Activated B cell treated with CpG ODN at 0.5 μM for 24 hours (primary cell): Measurements from ENCODE around the gene ZBTB45. TPM values are rescaled to one million over a fixed set of nuclear protein-coding genes. Genes with fewer than 3 reads are reported as not detected.

Source experiments
- ATAC-seq: fragments of 200-7000 bp; cut with Tn5 transposase; one replicate; pipeline ENCODE4 v1.10.0; 2021; ENCODE audit warnings: low read depth, mild to moderate bottlenecking, moderate library complexity
- CTCF ChIA-PET: fragments of 350-600 bp; sonication (Branson Sonifier 250); formaldehyde crosslinking; loops from one replicate; lab custom pipeline; 2021; ENCODE audit warnings: antibody characterized with exemption; lab: Charles Lee
- POLR2A ChIA-PET: fragments of 350-600 bp; sonication (Branson Sonifier 250); formaldehyde crosslinking; loops from one replicate; lab custom pipeline; 2021; ENCODE audit warnings: antibody characterized with exemption; lab: Charles Lee
- DNase-seq: peaks from one replicate; pipeline ENCODE4 v3.0.0; 2022
- H3K27ac Mint-ChIP-seq: one replicate; pipeline ENCODE4 v1.8.0; 2020; ENCODE audit warnings: mixed read lengths
- H3K27me3 Mint-ChIP-seq: one replicate; pipeline ENCODE4 v1.8.0; 2021; ENCODE audit warnings: mixed read lengths
- H3K36me3 Mint-ChIP-seq: one replicate; pipeline ENCODE4 v1.8.0; 2021; ENCODE audit warnings: low read depth, mixed read lengths
- H3K4me1 Mint-ChIP-seq: one replicate; pipeline ENCODE4 v1.8.0; 2021; ENCODE audit warnings: mixed read lengths
- H3K4me3 Mint-ChIP-seq: one replicate; pipeline ENCODE4 v1.8.0; 2020; ENCODE audit warnings: mild to moderate bottlenecking, mixed read lengths
- H3K9me3 Mint-ChIP-seq: one replicate; pipeline ENCODE4 v1.8.0; 2020; ENCODE audit warnings: mixed read lengths
- intact Hi-C: fragments of 100-400 bp; cut with micrococcal nuclease; formaldehyde crosslinking; loops from one replicate; pipeline ENCODE4 v1.15.1; 2024
- total RNA-seq: library from RNA; stranded (reverse); gene quantifications from 2 replicates; pipeline ENCODE4 v1.2.3, GENCODE V29; 2022
- TF ChIP-seq, protein P1 (sequence below): fragments of 200-600 bp; IDR thresholded peaks from one replicate; pipeline ENCODE4 v1.8.0; 2022; ENCODE audit warnings: antibody characterized with exemption, mild to moderate bottlenecking

Gene ZBTB45
- total RNA-seq, 1 donor from 2014 or later: 20.2 TPM

DNA sequence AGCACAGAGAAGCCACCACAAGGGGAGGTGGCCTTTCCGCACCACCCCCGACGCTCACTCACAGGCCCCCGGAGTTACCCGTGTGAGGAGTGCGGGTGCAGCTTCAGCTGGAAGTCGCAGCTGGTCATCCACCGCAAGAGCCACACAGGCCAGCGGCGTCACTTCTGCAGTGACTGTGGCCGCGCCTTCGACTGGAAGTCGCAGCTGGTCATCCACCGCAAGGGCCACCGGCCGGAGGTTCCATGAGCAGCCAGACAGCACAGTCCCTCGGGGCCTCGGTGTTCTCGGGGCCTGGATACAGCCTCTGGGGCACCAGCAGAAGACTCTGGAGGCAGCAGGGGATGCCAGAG, 39.2 kb downstream of the ZBTB45 start:
- CTCF ChIA-PET: no interaction called here
- Mint-ChIP-seq H3K27ac (no peak overlapping the region), H3K27me3 (no peaks in the 10 kb centered on the region), H3K9me3 (no peaks in the 10 kb centered on the region), H3K36me3 (peaks cover 13% of the 10 kb centered on the region), H3K4me3 (no peak overlapping the region), H3K4me1 (peaks cover 9% of the 10 kb centered on the region)
- no peak for ATAC-seq
- intact Hi-C loops: no loop called here
- TF ChIP-seq, protein P1, sequence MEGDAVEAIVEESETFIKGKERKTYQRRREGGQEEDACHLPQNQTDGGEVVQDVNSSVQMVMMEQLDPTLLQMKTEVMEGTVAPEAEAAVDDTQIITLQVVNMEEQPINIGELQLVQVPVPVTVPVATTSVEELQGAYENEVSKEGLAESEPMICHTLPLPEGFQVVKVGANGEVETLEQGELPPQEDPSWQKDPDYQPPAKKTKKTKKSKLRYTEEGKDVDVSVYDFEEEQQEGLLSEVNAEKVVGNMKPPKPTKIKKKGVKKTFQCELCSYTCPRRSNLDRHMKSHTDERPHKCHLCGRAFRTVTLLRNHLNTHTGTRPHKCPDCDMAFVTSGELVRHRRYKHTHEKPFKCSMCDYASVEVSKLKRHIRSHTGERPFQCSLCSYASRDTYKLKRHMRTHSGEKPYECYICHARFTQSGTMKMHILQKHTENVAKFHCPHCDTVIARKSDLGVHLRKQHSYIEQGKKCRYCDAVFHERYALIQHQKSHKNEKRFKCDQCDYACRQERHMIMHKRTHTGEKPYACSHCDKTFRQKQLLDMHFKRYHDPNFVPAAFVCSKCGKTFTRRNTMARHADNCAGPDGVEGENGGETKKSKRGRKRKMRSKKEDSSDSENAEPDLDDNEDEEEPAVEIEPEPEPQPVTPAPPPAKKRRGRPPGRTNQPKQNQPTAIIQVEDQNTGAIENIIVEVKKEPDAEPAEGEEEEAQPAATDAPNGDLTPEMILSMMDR: no peak
- no peak for DNase-seq
- POLR2A ChIA-PET: no interaction called here

DNA sequence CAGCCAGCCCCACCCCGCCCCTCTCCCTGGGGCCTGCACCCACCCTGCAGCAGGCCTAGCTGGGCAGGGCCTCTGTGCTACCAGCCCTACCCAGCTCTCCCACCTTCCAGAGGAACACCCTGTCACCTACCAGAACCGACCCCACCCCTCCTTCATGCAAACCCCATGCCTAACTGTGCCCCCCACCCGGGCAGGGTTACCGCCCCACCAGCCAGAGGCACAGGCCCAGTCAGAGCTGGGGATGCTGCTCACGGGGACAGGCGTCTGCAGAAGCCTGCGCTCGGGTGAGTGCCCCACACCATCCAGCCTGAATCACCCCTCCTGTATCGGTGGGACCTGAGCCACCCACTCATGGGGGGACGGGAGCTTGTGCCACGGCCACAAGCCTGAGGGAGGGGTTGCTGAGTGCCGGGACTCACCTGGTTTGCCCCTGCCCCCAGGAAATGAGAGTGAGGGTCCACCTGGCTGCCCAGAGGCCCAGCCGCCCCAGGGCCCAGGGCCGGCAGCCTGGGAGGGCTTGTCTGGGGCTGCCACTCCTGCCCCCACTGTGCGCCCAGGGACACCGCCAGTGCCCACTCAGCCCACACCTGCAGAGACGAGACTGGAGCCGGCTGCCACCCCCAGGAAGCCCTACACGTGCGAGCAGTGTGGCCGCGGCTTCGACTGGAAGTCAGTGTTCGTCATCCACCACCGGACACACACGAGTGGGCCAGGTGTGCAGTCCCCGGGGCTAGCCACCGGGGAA, 39.7 kb downstream of the ZBTB45 start:
- CTCF ChIA-PET: no interaction called here
- intact Hi-C loops: loop anchor here (5.0 kb wide), 1 partner anchor 37 kb away; the partner anchor contains the start of gene ZBTB45

DNA sequence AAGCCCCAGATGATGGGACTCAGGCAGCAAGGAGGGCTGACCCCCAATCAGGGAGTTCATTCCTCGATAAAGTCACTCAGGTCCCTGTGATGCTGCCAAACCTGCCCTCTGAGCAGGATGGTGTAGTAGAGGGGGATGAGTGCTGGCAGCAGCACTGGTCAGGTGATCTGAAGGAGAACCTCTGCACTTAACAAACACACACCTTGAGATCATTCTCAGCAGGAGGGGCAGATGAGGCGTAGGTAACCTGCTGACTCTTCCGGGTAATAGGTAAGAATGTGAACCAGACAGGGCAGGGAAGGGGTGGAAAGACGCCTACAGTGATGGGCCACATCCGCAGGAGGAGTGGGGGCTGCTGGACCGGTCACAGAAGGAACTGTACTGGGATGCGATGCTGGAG, 40.3 kb downstream of the ZBTB45 start:
- POLR2A ChIA-PET: no interaction called here
- CTCF ChIA-PET: no interaction called here
- Mint-ChIP-seq H3K9me3 (no peaks in the 10 kb centered on the region), H3K27ac (no peak overlapping the region), H3K4me1 (peaks cover 19% of the 10 kb centered on the region), H3K27me3 (no peaks in the 10 kb centered on the region), H3K36me3 (peaks cover 13% of the 10 kb centered on the region), H3K4me3 (no peak overlapping the region)
- DNase-seq (no peak), ATAC-seq (no peak)
- intact Hi-C loops: loop anchor here (5.0 kb wide), 1 partner anchor 38 kb away; the partner anchor contains the start of gene ZBTB45
- TF ChIP-seq, protein P1: no peak

More for the DNA sequence above, 39.7 kb downstream of the ZBTB45 start:
- H3K27ac Mint-ChIP-seq: no peak overlapping the region
- no peaks in the 10 kb centered on the region for H3K27me3 Mint-ChIP-seq
- H3K36me3 Mint-ChIP-seq: peaks cover 13% of the 10 kb centered on the region
- POLR2A ChIA-PET: no interaction called here
- H3K4me3 Mint-ChIP-seq: no peak overlapping the region
- ATAC-seq (no peak), DNase-seq (no peak)
- peaks cover 14% of the 10 kb centered on the region for H3K4me1 Mint-ChIP-seq
- TF ChIP-seq, protein P1: no peak
- H3K9me3 Mint-ChIP-seq: no peaks in the 10 kb centered on the region

DNA sequence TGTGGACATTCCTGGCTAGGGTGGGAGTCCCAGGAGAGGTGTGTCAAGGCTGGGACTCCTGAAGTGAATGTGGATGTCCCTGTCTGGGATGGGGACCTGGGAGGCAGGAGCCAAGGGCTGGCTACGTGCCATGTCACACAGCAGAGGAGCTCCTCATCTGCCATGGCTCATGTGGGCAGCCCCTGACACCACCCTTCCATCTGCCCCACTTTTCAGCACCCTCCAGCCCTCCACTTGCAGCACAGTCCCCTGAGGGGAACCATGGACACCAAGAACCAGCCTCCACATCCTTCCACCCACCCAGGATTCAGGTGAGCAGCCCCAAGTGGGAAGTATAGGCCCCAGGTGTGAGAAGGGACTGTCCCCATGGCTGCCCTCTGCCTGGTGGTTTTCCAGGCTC, 41.7 kb downstream of the ZBTB45 start:
- ATAC-seq (no peak), DNase-seq (no peak)
- Mint-ChIP-seq H3K4me1 (peaks cover 20% of the 10 kb centered on the region), H3K36me3 (peaks cover 13% of the 10 kb centered on the region), H3K9me3 (no peaks in the 10 kb centered on the region), H3K4me3 (no peak overlapping the region), H3K27me3 (no peaks in the 10 kb centered on the region), H3K27ac (no peak overlapping the region)
- POLR2A ChIA-PET: no interaction called here
- TF ChIP-seq, protein P1: no peak
- CTCF ChIA-PET: no interaction called here
- intact Hi-C loops: loop anchor here (2.0 to 5.0 kb wide), 3 partner anchors 39 to 151 kb away; partner anchors contain the start of genes ZBTB45, ZNF837 and ZSCAN22

DNA sequence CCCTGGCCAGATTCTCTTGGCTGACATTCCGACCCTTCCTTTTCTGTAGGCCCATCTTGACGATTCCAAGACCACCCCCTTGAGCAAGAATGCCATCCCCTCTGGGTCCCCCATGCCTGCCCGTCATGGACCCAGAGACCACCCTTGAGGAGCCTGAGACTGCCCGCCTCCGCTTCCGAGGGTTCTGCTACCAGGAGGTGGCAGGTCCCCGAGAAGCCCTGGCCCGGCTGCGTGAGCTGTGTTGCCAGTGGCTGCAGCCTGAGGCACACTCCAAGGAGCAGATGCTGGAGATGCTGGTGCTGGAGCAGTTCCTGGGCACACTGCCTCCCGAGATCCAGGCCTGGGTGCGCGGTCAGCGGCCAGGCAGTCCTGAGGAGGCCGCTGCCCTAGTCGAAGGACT, 42.5 kb downstream of the ZBTB45 start:
- Mint-ChIP-seq H3K9me3 (no peaks in the 10 kb centered on the region), H3K36me3 (peaks cover 20% of the 10 kb centered on the region), H3K4me1 (peaks cover 20% of the 10 kb centered on the region), H3K4me3 (peak overlapping the region; percentile 94), H3K27ac (peak overlapping the region; percentile 78), H3K27me3 (no peaks in the 10 kb centered on the region)
- intact Hi-C loops: loop anchor here (2.0 to 5.0 kb wide), 3 partner anchors 40 to 150 kb away; partner anchors contain the start of genes ZBTB45, ZNF837 and ZSCAN22
- ChIA-PET CTCF (no interaction called here), POLR2A (interaction anchor here (2.6 kb wide), 1 partner anchor 42 kb away, joined by 17 read pairs; the partner anchor contains the start of gene ZBTB45)
- TF ChIP-seq, protein P1: no peak
- DNase-seq: no peak
- ATAC-seq: no peak
